Ovary (tissue), 9 donors: Measurements from ENCODE around the gene BCKDK. TPM values are rescaled to one million over a fixed set of nuclear protein-coding genes. Genes with fewer than 3 reads are reported as not detected.

Experiments used
- DNase-seq, 5 donors: peaks; one replicate each; pipeline ENCODE4 v3.0.0-alpha.2; 2019 to 2020
- H3K27ac ChIP-seq, 2 donors: fragments of 200-600 bp; one replicate each; pipeline versions ENCODE4 v1.5.1 to v1.8.0; 2019 to 2022
- H3K27me3 ChIP-seq: fragments of 200-600 bp; one replicate; pipeline ENCODE4 v1.8.0; 2022
- H3K36me3 ChIP-seq: fragments of 200-600 bp; sonication (generic); one replicate; pipeline ENCODE4 v1.5.1; 2019
- H3K4me1 ChIP-seq: one replicate; pipeline ENCODE4 v1.8.1; 2013; ENCODE audit warnings: mild to moderate bottlenecking, moderate library complexity; ENCODE audit not compliant: insufficient read depth
- H3K4me3 ChIP-seq: fragments of 200-600 bp; sonication (generic); one replicate; pipeline ENCODE4 v1.5.1; 2017
- H3K9me3 ChIP-seq, 2 donors: fragments of 200-600 bp in 1 of 2; sonication (generic) in 1 of 2; one replicate each; pipeline versions ENCODE4 v1.5.1 to v1.8.1; 2013 to 2019; ENCODE audit warnings: mild to moderate bottlenecking in 1 of 2, moderate library complexity in 1 of 2
- EP300 ChIP-seq: sonication (generic); formaldehyde crosslinking; IDR thresholded peaks from one replicate; pipeline ENCODE4 v1.6.1; 2017; ENCODE audit warnings: antibody characterized with exemption
- POLR2A ChIP-seq: fragments of 450-650 bp; IDR thresholded peaks from one replicate; pipeline ENCODE4 v1.6.1; 2017; ENCODE audit warnings: antibody characterized with exemption, mild to moderate bottlenecking, moderate library complexity
- WGBS, 3 donors: extraction: QIAGEN DNeasy Blood & Tissue Kit in 1 of 3; methylation state at CpG; one replicate each; pipeline versions ENCODE4 v1.1.5 to v1.1.7; 2013 to 2017; 5-methylcytosine and 5-hydroxymethylcytosine counted together
- intact Hi-C, 4 donors: fragments of 100-400 bp; cut with DNase I; formaldehyde crosslinking; loops; one replicate each; pipeline versions ENCODE4 v1.11.0 to v1.15.1; 2022 to 2023
- polyA plus RNA-seq, 2 donors: library from polyadenylated mRNA; stranded (reverse); fragments of 200-250 nt in 1 of 2; fragments of 350-450 nt in 1 of 2; fragmentation: Illumina TruSeq in 1 of 2; extraction: RNeasy Lipid Tissue Mini Kit (QIAGEN cat#74804) in 1 of 2; gene quantifications; one replicate each; pipeline ENCODE4 v1.2.3, GENCODE V29; 2013 to 2014
- total RNA-seq, 7 donors: library from RNA; depleted of rRNA in 2 of 7; stranded (reverse); fragments of >200 nt in 2 of 7; fragmentation: NEBNext Ultra II Directional in 3 of 7; extraction: Animal tissue kit (Norgen Biotek cat#: 25700) in 3 of 7; gene quantifications; one replicate each; pipeline versions ENCODE4 v1.1.0 to v1.2.4, GENCODE V29; 2016 to 2023
- TF ChIP-seq, protein P1 (sequence below), 3 donors: fragments of 450-650 bp in 2 of 3; fragments of 200-600 bp in 1 of 3; IDR thresholded peaks; one replicate each; pipeline versions ENCODE4 v1.5.1 to v1.8.0; 2016 to 2022; ENCODE audit warnings: antibody characterized with exemption in 3 of 3, mild to moderate bottlenecking in 1 of 3
- donor health status: DM: no; HTN: no; CAD: no; lungs with moderate emphysema.
- donor health status: DM: no; HTN: no; CAD: no.
- donor health status: Bipolar disorder and iron deficiency.
- donor health status: DM: yes; HTN: yes; CAD: no.
- donor health status: DM: no; HTN: no; CAD: no.
- donor health status: DM: yes; HTN: yes; CAD: no.

The BCKDK gene
- total and polyA plus RNA-seq, 9 donors = 18.6 to 51.9 (median 38.6) TPM

DNA sequence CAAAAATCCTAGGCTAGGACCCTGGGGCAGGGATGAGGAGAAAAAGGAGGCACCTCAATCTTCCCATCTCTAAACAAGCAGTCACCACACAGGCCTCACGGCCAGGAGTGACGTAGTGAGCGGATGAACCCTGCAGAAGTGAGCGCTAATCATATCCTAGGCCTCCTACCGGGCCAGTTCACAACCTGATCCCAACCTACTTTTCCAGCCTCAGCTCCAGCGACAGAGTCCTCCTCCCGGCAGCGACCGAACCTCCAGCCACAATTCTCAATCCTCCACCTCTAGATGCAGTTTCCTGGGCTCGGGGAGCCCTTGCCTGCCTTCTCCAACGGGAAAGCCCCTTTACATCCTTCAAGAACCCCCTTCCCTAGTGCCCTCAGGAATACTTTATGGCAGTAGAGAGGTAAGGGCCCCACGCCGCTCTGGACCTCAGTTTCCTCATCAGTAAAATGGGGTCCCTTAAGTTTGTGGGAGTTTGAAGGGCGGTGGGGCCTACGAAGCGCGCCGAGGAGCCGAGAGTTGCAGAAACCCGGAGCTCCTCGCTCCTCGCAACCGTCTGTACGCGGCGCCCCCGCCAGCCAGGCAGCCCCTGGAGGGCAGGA, 35.5 kb upstream of the BCKDK start:
- TF ChIP-seq EP300 (no peak), POLR2A (no peak)
- TF ChIP-seq, protein P1, sequence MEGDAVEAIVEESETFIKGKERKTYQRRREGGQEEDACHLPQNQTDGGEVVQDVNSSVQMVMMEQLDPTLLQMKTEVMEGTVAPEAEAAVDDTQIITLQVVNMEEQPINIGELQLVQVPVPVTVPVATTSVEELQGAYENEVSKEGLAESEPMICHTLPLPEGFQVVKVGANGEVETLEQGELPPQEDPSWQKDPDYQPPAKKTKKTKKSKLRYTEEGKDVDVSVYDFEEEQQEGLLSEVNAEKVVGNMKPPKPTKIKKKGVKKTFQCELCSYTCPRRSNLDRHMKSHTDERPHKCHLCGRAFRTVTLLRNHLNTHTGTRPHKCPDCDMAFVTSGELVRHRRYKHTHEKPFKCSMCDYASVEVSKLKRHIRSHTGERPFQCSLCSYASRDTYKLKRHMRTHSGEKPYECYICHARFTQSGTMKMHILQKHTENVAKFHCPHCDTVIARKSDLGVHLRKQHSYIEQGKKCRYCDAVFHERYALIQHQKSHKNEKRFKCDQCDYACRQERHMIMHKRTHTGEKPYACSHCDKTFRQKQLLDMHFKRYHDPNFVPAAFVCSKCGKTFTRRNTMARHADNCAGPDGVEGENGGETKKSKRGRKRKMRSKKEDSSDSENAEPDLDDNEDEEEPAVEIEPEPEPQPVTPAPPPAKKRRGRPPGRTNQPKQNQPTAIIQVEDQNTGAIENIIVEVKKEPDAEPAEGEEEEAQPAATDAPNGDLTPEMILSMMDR (IDR thresholded peaks at IDR 0.05) = no peak
- no peaks in the 10 kb centered on the region for H3K27me3 ChIP-seq
- intact Hi-C loops = no loop called here
- no peak for DNase-seq
- H3K9me3 ChIP-seq = no peaks in the 10 kb centered on the region
- H3K4me1 ChIP-seq = peaks cover 4% of the 10 kb centered on the region
- 1% methylated on average over 27 of the region's 27 CpGs for WGBS, 3 donors
- H3K36me3 ChIP-seq = no peaks in the 10 kb centered on the region
- peak overlapping the region; percentile 94 for H3K4me3 ChIP-seq
- H3K27ac ChIP-seq = no peak overlapping the region

DNA sequence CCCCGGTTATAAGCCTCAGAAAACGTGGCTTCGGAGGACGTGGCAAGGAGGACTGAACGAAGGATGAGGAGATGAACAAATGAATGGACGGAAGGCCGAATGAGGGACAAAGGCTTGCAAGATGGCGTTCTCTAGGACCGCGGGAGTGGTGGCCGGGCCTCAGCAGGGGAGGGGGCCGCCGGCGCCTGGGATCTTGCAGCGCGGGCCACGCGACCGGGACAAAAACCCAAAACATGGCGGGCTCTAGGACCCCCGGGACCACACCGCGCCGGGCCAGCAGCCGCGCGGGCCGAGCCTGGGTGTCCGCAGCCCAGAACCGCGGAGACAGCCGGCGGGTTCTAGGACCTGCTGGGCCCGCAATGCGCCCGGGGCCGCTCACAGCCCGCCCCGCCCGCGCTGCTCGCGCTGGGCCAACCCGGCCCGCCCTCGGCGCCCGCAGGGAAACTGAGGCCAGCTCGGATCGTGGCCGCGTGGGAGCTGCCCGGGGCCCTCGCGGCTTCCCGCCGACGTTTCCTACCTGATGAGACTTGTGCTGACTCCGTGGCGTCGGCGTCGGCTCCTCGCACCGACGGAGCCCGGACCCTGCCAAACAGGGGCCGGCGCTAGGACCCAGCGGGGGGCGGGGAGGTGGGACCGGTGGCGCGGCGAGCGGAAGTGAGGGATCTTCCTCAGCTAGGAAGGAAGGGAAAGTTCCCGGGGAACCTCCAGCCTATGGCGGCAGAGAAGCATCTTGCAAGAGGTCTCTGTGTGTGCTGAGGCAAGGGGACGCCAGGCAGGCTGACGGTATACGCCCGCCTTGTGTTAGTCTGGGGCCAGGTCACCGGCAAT, 34.8 kb upstream of the BCKDK start:
- H3K36me3 ChIP-seq = no peaks in the 10 kb centered on the region
- H3K27ac ChIP-seq = peak overlapping the region; percentile 79 to 86
- H3K4me1 ChIP-seq = peaks cover 4% of the 10 kb centered on the region
- peak overlapping the region; percentile 94 for H3K4me3 ChIP-seq
- H3K27me3 ChIP-seq = no peaks in the 10 kb centered on the region
- no peaks in the 10 kb centered on the region for H3K9me3 ChIP-seq
- intact Hi-C loops = no loop called here
- 0% methylated on average over 67 to 83 of the region's 83 CpGs for WGBS, 3 donors
- DNase-seq = peak; percentile 85 to 92 (median 87)
- TF ChIP-seq, protein P1 (IDR thresholded peaks at IDR 0.05) = peak in 1 of 3 donors; percentile 16
- TF ChIP-seq POLR2A (no peak), EP300 (no peak)

DNA sequence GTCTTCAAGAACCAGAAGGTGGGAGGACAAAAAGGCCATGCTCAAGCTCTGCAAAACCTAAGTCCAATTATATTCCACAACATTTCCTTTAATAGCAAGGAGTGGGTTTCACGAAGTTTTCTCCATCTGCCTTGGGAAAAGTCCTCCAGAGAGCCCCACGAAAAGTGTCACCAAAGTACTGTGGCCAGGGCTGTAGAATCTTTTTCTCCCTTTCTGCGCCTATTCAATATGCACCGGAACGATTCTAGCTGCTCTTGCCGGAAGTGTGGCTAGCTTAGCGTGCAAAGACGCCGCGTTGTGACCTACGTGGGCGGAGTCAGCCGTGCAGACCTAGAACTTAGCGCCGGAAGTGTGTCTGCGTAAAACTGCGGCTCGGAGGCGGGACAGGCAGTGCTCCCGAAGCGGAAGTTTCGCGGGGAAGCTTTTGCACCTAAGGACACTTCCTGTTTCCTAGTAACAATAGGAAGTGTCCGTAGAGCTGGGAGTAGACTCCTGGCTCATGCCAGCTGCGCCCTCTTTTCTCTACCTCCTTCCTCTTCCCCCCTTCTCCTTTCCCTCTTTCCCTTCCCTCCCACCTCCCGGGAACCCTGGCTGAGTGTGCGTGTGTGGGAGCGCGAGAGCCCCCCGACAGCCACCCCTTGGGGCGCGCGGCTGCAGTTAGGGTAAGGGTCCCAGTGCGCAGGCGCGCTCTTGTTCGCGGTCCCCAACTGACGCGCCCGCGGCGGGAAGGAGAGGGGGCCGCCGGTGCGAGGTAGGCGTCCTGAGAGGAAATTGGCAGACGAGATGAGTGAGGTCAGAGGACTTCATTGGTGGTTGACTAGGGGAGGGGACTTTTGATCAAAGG, 34.0 kb upstream of the BCKDK start, which contains the start of the genes ZNF646 and ZNF668:
Gene ZNF646, plus strand, starts transcription at position 453 of the 844 bp plus-strand sequence. CDS start 1,903 bp downstream, outside the sequence.
Gene ZNF668, minus strand, starts transcription at position 271 of the 844 bp plus-strand sequence. CDS start 9,781 bp downstream, outside the sequence.
- intact Hi-C loops = no loop called here
- 0% methylated on average over 48 of the region's 48 CpGs for WGBS, 3 donors
- DNase-seq = peak; percentile 96 to 98 (median 97)

More for the DNA sequence above, 34.0 kb upstream of the BCKDK start, which contains the start of the genes ZNF646 and ZNF668:
- Histone ChIP-seq H3K27ac (peak within 1 kb of the TSS; percentile 79 to 86), H3K4me3 (peak within 1 kb of the TSS; percentile 94), H3K27me3 (no peaks in the 10 kb centered on the region), H3K36me3 (no peaks in the 10 kb centered on the region), H3K4me1 (peaks cover 4% of the 10 kb centered on the region), H3K9me3 (no peaks in the 10 kb centered on the region)
- peak; percentile 65 for TF ChIP-seq POLR2A
- TF ChIP-seq, protein P1 (IDR thresholded peaks at IDR 0.05) = no peak
